Measurements from ENCODE around the gene PBX2.

DNA sequence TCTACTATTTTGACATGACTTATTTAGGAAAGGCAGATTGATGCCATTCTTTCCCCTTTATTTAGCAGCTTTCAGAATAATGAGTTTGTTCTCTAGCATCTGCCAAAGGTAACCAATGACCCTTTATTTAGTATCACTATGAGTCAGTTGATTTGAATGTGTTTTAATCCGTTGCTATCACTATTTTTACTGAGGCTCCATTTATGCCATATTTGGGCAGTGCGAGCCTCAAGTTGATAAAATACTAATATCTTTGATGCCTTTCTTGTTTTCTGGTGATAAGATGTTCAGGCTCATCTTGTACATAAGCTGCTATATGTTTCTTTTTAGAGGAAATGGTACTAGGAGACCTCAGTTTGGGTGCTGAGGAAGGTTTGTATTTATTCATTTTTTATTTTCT, 49.5 kb upstream of the PBX2 start:
- no peak for TF ChIP-seq EZH2phosphoT487 (IDR thresholded peaks at IDR 0.05; ENCODE audit: insufficient read depth, low read depth)
- TF ChIP-seq EZH2 (IDR thresholded peaks at IDR 0.05; ENCODE audit: insufficient read depth, poor library complexity, severe bottlenecking), result no peak
